Measurements from ENCODE around the gene ZNF106. TPM values are rescaled to one million over a fixed set of nuclear protein-coding genes. Genes with fewer than 3 reads are reported as not detected.

The ZNF106 gene
- total RNA-seq, 1 experiment from 2014 or later = 28.5 TPM

GRCh38 chr15:42401544-42402454 lies 89.1 kb downstream of the ZNF106 start:
- TF ChIP-seq ZFX (IDR thresholded peaks at IDR 0.05) (peak; percentile 28; the same call in 1 of the 2 replicates), MAX (IDR thresholded peaks at IDR 0.05) (no peak), SIN3A (IDR thresholded peaks at IDR 0.05; ENCODE audit: low read depth) (no peak), SP1 (IDR thresholded peaks at IDR 0.05; ENCODE audit: low read depth) (0 out of 2 replicates have a peak, but pooled peaks have one; percentile 29), CTCF (IDR thresholded peaks at IDR 0.05 in 2 of 3, conservative IDR thresholded peaks at IDR 0.05 in 1 of 3; ENCODE audit: borderline replicate concordance in 1 of 3, insufficient read depth in 1 of 3, low read depth in 2 of 3, low read length in 2 of 3) (no peak), TCF7L2 (IDR thresholded peaks at IDR 0.05; ENCODE audit: borderline replicate concordance, extremely low read depth, insufficient read depth, insufficient read length) (peak; percentile 45), ZNF274 (IDR thresholded peaks at IDR 0.05; ENCODE audit: low read depth, low read length) (no peak), POLR2A (IDR thresholded peaks at IDR 0.05; ENCODE audit: borderline replicate concordance, extremely low read depth, insufficient read depth, insufficient read length) (peak; percentile 77), CBX3 (IDR thresholded peaks at IDR 0.05; ENCODE audit: low read depth) (peak; percentile 49; the same call in 1 of the 2 replicates), ZBTB33 (IDR thresholded peaks at IDR 0.05; ENCODE audit: extremely low read depth, insufficient replicate concordance, low read length) (no peak), ELF1 (IDR thresholded peaks at IDR 0.05; ENCODE audit: borderline replicate concordance, low read depth) (peak; percentile 76), POLR2AphosphoS5 (IDR thresholded peaks at IDR 0.05; ENCODE audit: low read depth, low read length) (peak; percentile 89), EZH2phosphoT487 (IDR thresholded peaks at IDR 0.05; ENCODE audit: borderline replicate concordance) (no peak)
- H3K9me3 ChIP-seq (ENCODE audit: control insufficient read depth in 1 of 2, insufficient read depth in 1 of 2, low read depth in 1 of 2, low read length in 2 of 2) = no peaks in the 10 kb centered on the region
- peak overlapping the region; percentile 82 for H3K4me2 ChIP-seq (ENCODE audit: low read length)
- H3K9me2 ChIP-seq (ENCODE audit: insufficient read depth) = no peaks in the 10 kb centered on the region
- no peaks in the 10 kb centered on the region for H3K27me3 ChIP-seq (ENCODE audit: insufficient read depth, low read length)
- H3K4me1 ChIP-seq (ENCODE audit: control insufficient read depth in 1 of 2, insufficient read depth in 2 of 2, low read length in 2 of 2) = peaks cover 0 to 18% of the 10 kb centered on the region in 2 experiments; a peak in 2 of 4 replicates
- H3K9ac ChIP-seq (ENCODE audit: low read length) = peak overlapping the region; percentile 79
- ChIA-PET POLR2A (interaction anchor here (1.0 kb wide), 1 partner anchor 10 kb away, joined by 6 read pairs; no protein-coding TSS in a partner anchor), CTCF (interaction anchor here (0.6 to 2.1 kb wide), 2 partner anchors 16 to 335 kb away, joined by 3 to 11 read pairs; no protein-coding TSS in a partner anchor), RAD21 (ENCODE audit: low non-redundant PET in 1 of 2, low total read pairs in 2 of 2, uncharacterized antibody in 2 of 2, unreplicated experiment in 2 of 2) (no interaction called here)
- H2AFZ ChIP-seq (ENCODE audit: low read depth, low read length, poor library complexity, severe bottlenecking) = no peak overlapping the region
- no peaks in the 10 kb centered on the region for H3K79me2 ChIP-seq (ENCODE audit: insufficient read depth, low read length)
- peak overlapping the region; percentile 60 for H3K27ac ChIP-seq (ENCODE audit: low read depth, low read length)
- H4K20me1 ChIP-seq (ENCODE audit: insufficient read depth) = no peaks in the 10 kb centered on the region
- BruUV-seq (replicated peaks) = TSS peak; percentile 83
- ATAC-seq = peak; percentile 98
- no peaks in the 10 kb centered on the region for H3K36me3 ChIP-seq (ENCODE audit: control insufficient read depth in 1 of 2, insufficient read depth in 2 of 2, low read length in 2 of 2)
- peak overlapping the region; percentile 81 to 92 for H3K4me3 ChIP-seq (replicated peaks in 1 of 2; ENCODE audit: low read depth in 1 of 2, low read length in 2 of 2)
- DNase-seq (ENCODE audit: low read depth, low spot score) = peak; percentile 72
- intact Hi-C loops (cut with micrococcal nuclease) = no loop called here
